Stimulated activated CD8-positive, alpha-beta memory T cell treated with anti-CD3 and anti-CD28 coated beads, Interleukin-15, amount 100 ng/mL, for 4 hours (primary cell): Measurements from ENCODE around the gene RAB24.
"Not testable (repeated sequence)": the region's sequence is repeated elsewhere in the genome, so short reads cannot be mapped to it uniquely, and the experiment has no call there.

Experiments
- DNase-seq, 2 donors: peaks; one replicate each; pipeline ENCODE4 v3.0.0-alpha.2; 2020; ENCODE audit warnings: low read depth in 2 of 2

RAB24 gene

GRCh38 chr5:177311723-177312648, 8.5 kb upstream of the RAB24 start, which contains the start of gene MXD3:
TSS of gene MXD3 (minus strand) at chr5:177311898. CDS start at chr5:177311830, 68 bp downstream.
- DNase-seq: peak; percentile 87 to 91

DNA sequence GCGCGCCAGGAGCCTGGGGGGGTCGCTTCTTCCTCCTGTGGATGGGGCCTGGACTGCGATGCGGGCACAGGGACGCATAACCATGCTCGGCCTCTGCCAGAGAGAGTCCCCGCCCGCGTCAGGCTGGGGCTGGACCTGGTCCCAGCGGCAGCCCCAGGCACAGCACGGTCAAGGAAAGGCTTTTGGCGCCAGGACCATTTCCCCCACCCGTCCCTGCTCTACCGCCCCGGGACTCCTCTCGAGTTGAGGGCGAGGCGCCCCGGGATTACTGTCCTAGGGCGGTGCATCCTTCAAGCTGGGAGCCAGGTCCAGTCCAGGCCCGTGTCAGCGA, 7.8 kb upstream of the RAB24 start:
- DNase-seq: no peak

- no peak for DNase-seq
Measured at GRCh38 chr5:177310757-177311391, 7.4 kb upstream of the RAB24 start.

DNA sequence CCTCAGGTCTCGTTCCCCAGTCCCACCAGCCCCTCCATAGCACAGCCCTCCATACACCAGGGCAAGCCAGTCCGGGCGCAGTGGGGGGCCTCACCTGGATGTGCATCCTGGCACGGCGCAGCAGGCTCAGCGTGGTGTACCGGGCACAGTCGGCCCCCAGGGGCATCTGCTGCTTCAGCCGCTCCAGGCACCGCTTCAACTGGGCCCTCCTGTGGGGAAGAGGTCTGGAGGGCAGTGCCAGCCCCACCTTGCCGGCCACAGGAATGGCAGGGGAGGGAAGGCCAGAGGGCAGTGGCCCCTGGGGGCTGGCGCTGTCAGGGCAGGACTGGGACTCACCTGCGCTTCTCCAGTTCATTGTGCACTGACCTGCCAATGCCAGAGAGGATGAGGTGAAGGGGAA, 6.8 kb upstream of the RAB24 start:
- no peak for DNase-seq

DNA sequence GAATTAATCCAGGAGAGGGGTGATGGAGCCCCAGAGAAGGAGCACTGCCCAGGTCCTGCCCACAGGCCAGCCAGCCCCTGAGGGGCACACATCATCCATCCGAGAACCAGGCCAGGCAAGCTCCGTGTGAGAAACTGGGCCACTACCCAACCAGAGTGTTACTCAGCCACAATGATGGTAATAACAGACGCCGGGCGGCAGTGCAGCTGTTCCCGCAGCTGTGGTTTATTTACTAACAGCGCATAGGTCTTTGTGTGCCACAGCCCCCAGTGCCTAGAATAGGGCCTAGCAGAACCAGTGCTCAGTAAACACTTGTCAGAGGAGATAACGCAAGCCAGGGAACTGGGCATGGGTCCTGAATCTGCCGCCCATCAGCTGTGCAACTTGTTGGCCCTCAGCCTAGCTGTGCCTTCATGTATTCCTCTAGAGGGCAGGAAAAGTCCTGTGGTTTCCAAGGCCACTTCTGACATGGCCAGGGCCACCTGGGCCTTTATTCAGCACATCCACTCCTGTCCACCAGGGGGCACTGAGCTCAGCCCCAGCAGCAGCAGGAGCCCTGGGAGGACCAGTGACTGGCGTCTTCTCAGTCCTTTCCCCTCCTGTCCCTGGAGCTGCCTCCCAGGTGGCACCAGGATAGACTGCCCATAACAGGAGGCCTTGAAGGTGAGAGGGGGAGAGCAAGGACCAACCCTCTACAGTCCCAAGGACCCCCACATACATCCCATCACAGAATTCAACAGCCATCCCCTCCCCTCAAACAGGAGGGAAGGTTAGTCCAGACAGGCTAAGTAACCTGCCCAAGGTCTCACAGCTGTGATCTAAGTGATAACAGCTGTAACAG, 6.1 kb upstream of the RAB24 start:
- peak in 1 of 2 donors; percentile 41 for DNase-seq

- no peak for DNase-seq
Measured at GRCh38 chr5:177308740-177309139, 5.2 kb upstream of the RAB24 start.

DNA sequence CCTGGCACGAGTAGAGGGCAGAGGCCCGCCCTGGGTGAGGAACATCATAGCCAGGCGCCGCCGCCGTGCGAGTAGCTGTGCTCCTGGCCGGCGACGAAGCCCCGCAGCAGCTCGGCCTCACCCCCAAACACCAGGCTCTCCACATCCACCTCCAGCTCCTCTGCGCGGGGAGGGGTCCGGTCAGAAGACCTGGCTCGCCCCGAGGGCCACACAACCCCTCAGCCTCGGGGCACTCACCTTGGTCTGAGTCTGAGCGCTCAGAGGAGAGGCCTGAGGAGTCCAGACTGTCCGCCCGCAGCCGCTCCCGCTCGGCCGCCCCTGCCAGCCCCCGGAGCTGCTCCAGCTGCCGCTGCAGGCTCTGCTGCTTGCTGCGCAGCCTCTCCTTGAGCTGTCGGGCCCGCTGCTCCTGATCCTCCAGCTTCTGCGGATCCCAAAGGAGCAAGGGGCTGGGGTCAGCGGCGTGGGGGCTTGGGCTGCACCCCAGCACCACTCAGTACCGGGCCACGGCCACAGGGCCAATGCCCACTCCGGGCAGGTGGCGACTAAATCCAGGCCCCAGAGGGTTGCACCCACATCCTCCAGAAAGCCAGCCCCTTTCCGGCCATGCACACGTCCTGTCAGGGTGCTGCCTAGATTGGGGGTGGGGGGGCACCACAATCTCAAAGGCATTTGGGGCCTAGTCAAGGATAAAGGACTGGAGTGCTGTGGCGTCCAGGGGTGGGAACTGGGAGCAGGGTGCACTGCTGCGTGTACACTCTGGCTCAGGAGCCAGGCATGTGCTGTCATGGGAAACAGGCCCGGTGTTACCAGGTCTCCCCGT, 4.2 kb upstream of the RAB24 start:
- DNase-seq: no peak

DNA sequence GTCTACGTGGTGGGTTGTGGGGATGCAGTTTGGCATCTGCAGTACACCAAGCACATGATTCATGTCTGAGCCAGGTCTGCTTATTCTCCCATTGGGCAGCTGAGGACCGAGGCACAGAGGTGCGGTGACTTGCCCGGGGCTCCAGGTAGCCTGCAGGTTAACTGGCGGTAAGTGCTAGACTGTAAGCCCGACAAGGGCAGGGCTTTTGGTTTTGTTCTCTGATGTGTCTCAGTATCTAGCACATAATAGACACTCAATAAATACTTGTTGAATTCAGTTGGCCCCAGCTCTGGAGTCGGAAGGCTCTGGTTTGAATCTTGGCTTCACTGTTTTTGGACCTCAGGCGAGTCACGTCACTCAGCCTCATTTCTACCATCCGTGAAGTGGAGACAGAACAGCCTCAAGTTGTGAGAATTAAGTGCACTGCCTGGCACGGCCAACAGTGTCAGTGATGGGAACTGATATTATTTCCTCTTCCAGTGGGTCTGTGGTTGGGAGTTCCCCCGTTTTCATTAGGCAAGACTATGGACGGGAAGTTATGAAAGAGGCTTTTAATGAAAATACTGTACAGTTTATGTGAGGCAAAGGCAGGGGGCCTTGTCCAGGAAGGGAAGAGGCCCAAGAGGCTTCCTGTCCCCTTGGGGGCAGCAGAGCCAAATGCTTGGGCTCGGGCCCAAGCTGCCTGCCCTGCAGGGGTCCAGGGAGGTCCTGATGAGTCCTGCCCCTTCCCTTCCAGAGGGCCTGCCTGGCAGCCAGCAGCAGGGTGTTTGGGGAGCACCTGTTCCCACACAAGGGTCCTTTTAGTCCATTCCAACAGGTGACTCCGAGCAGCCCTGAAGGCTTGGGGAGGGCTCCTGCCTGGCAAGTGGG, 3.4 kb upstream of the RAB24 start:
- no peak for DNase-seq

GRCh38 chr5:177306103-177306640, 2.7 kb upstream of the RAB24 start:
- not testable (repeated sequence) for DNase-seq

GRCh38 chr5:177304392-177305119, 1.0 kb upstream of the RAB24 start:
- DNase-seq: no peak

- DNase-seq: no peak
Measured at GRCh38 chr5:177303925-177304391, 439 bp upstream of the RAB24 start.

DNA sequence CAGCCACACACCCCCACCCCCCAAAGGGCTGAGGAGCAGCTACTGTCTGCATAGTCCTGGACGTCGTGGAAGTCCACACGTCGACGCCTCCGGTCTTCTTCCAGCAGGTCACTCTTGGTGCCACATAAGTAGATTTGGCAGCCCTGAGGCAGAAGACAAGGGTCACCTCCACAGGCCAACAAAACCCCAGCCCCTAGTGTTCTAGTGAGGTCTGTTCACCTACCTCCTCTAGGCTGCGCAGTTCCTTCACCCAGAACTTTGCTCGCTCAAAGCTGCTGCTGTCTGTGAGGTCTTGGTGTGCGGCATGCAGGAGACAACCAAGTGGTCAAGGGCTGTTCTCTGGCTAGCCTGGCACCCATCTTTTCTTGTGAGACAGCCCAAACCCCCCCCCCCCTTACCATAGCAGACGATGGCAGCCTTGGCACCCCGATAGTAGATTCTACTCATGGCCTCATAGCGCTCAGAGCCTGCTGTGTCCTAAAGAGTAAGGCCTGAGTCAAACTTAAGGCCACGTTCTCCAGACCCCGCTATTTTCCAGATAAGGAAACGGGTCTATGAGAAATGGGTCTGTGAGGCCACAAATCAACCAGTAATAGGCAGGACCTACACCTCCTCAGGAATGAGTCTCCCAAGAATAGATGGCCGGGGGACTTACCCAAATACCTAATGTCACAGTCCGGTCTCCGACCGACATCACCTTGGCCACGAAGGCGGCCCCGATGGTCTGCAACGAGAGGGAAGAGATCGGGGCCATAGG, 987 bp downstream of the RAB24 start:
- no peak for DNase-seq

DNA sequence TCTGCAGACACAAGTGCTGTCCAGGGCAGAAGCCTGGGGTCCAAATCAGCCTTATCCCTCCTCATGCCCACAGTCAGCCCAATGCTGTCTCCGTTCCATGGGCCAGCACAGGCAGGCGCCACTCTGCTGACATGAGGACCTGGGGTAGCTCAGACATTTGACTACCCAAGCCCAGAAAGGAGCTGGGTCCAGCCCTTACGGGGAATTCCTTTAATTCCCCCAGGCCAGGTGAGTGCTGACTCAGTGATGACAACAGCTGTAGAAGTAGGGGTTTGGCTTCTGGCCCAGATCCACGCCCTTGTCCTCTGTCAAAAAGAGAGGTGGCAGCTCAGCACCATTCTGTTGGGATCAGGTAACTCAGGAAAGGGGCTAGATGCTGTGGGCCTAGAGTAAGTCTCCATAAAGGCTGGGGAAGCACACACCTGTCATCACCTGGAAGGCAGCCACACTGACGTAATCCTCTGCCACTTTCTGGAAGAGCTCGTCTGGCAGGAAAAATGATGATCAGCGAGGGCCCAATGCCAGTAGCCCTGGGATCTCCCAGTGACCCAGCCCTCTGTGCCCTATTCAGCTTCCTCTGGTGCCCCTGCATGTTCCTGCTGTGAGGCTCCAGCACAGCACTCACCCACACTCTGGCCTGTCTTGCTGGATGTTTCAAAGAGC, 1.9 kb downstream of the RAB24 start:
- no peak for DNase-seq

GRCh38 chr5:177300951-177301350, 2.6 kb downstream of the RAB24 start:
- DNase-seq: no peak

- DNase-seq: peak; percentile 47 to 65
Measured at GRCh38 chr5:177300236-177300880, 3.2 kb downstream of the RAB24 start.

GRCh38 chr5:177299697-177300096, 3.8 kb downstream of the RAB24 start:
- no peak for DNase-seq

DNA sequence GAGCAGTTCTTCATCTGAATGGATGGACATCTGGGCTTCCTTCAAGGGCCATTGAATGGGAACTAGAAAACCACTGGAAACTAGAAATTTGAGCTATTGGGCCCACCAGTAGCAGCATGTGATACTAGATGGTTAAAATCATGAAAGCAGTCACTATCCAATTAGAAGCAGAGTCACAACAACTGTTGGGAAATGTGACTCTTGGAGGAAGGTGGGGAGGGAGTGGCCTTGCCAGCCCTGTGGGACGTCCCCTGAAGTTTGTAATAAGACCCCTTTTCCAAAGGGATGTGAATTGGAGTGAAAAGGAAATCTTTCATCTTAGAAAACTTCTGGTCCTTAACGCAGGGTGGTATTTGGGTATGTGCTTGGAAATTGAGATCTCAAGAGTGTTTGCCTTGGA, 5.6 kb downstream of the RAB24 start:
- no peak for DNase-seq

- no peak for DNase-seq
Measured at GRCh38 chr5:177296581-177296980, 6.9 kb downstream of the RAB24 start.
